Measurements from ENCODE around the gene TMC8.

DNA sequence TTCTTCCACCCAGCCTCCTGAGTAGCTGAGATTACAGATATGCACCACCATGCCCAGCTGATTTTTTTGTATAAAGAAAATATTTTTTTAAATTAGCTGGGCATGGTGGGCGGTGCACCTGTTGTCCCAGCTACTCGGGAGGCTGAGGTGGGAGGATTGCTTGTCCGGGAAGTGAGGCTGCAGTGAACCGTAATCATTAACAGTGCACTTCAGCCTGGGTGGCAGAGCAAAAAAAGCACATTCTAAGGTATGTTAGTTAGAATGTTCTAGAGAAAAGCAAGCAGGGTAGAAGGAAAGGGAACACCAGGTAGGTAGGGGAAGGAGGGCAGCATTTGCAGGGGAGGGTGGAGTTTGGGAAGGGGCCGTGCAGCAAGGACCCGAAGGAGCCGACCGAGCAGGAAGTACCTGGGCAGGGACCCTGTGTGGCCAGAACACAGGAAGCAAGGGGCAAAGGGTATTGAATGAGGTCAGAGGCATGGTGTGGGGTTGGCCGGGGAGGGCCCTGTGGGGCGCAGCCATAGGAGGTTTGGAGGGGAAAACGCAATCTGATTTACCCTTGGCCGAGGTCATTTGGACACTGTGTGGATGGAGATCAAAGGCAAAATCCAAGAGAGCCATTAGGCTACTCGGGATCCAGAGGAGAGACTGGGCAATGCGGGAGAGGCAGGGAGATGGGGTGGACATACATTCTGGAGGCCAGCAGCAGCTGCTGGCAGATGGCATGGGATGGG is 17.9 kb downstream of the TMC8 start:
- TF ChIP-seq CTCF (IDR thresholded peaks at IDR 0.05; ENCODE audit: low read depth, low read length) (no peak), EZH2phosphoT487 (IDR thresholded peaks at IDR 0.05; ENCODE audit: low read depth) (no peak)

Measured in OCI-LY3 (cell line).